OCI-LY3 (cell line): ENCODE results near the gene OTOGL.

ENCODE experiments used
- H2AFZ ChIP-seq: fragments of 200-600, 300-600 bp; shearing (Covaris generic); 2 replicates; pipeline ENCODE4 v1.6.0; 2014; ENCODE audit warnings: antibody characterized with exemption, low read depth, low read length
- H3K27ac ChIP-seq: fragments of 200-600, 300-600 bp; sonication (generic); 2 replicates; pipeline ENCODE4 v1.5.1; 2014; ENCODE audit warnings: mild to moderate bottlenecking, low read length, moderate library complexity, mixed read lengths
- H3K27me3 ChIP-seq: fragments of 200-600, 300-600 bp; sonication (generic); 2 replicates; pipeline ENCODE4 v1.6.1; 2014; ENCODE audit warnings: low read depth, low read length, mixed read lengths
- H3K36me3 ChIP-seq: fragments of 200-600, 300-600 bp; sonication (generic); replicated peaks from 2 replicates; pipeline ENCODE3; 2014; ENCODE audit warnings: low read depth, low read length, mixed read lengths
- H3K4me1 ChIP-seq: fragments of 300-600, 200-600 bp; sonication (generic); 2 replicates; pipeline ENCODE4 v1.6.1; 2014; ENCODE audit warnings: low read length, mixed read lengths
- H3K4me2 ChIP-seq: fragments of 200-600, 300-600 bp; sonication (generic); 2 replicates; pipeline ENCODE4 v1.6.1; 2014; ENCODE audit warnings: low read length, mixed read lengths
- H3K4me3 ChIP-seq: fragments of 300-600, 200-600 bp; sonication (generic); 2 replicates; pipeline ENCODE4 v1.5.1; 2014; ENCODE audit warnings: antibody characterized with exemption, mild to moderate bottlenecking, low read length, moderate library complexity
- H3K79me2 ChIP-seq: fragments of 300-600, 200-600 bp; shearing (Covaris generic); 2 replicates; pipeline ENCODE4 v1.6.1; 2014; ENCODE audit warnings: mild to moderate bottlenecking, low read length, mixed read lengths
- H3K9ac ChIP-seq: fragments of 300-600, 200-600 bp; shearing (Covaris generic); 2 replicates; pipeline ENCODE4 v1.6.0; 2014; ENCODE audit warnings: mild to moderate bottlenecking, low read length, moderate library complexity
- H3K9me3 ChIP-seq: fragments of 200-600, 300-600 bp; shearing (Covaris generic); 2 replicates; pipeline ENCODE4 v1.6.1; 2014; ENCODE audit warnings: low read length, mixed read lengths; ENCODE audit not compliant: insufficient read depth
- H4K20me1 ChIP-seq: fragments of 200-600, 300-600 bp; sonication (generic); 2 replicates; pipeline ENCODE4 v1.6.1; 2016; ENCODE audit warnings: low read length, mixed read lengths; ENCODE audit not compliant: insufficient read depth
- CTCF ChIP-seq: fragments of 200-600, 300-600 bp; sonication (generic); IDR thresholded peaks from 2 replicates; pipeline ENCODE4 v1.5.1; 2014; ENCODE audit warnings: antibody characterized with exemption, low read length, low read depth
- EZH2phosphoT487 ChIP-seq: fragments of 200-600 bp; shearing (Covaris generic); IDR thresholded peaks from 2 replicates; pipeline ENCODE4 v1.6.1; 2018; ENCODE audit warnings: antibody characterized with exemption, mixed run types, low read depth

Gene OTOGL

GRCh38 chr12:80269803-80270552, 170.6 kb downstream of the OTOGL start:
- Histone ChIP-seq H3K4me3 (no peak overlapping the region), H3K36me3 (no peaks in the 10 kb centered on the region), H2AFZ (no peak overlapping the region), H3K4me2 (no peak overlapping the region), H3K9ac (no peak overlapping the region), H3K79me2 (no peaks in the 10 kb centered on the region), H3K4me1 (peaks cover 18% of the 10 kb centered on the region), H4K20me1 (peaks cover 3% of the 10 kb centered on the region; the same call in 1 of the 2 replicates), H3K9me3 (no peaks in the 10 kb centered on the region), H3K27me3 (no peaks in the 10 kb centered on the region; the same call in 1 of the 2 replicates), H3K27ac (no peak overlapping the region)
- TF ChIP-seq CTCF = peak; percentile 80
- TF ChIP-seq EZH2phosphoT487 = no peak

GRCh38 chr12:80271780-80272179, 172.4 kb downstream of the OTOGL start:
- H3K4me1 ChIP-seq = peaks cover 24% of the 10 kb centered on the region
- H3K27ac ChIP-seq = no peak overlapping the region
- H3K4me3 ChIP-seq = no peak overlapping the region
- no peaks in the 10 kb centered on the region for H3K36me3 ChIP-seq
- no peak overlapping the region for H3K9ac ChIP-seq
- no peaks in the 10 kb centered on the region; the same call in 1 of the 2 replicates for H3K27me3 ChIP-seq
- no peaks in the 10 kb centered on the region for H3K79me2 ChIP-seq
- no peak overlapping the region for H3K4me2 ChIP-seq
- TF ChIP-seq EZH2phosphoT487 = no peak
- no peak for TF ChIP-seq CTCF
- H2AFZ ChIP-seq = no peak overlapping the region
- peaks cover 3% of the 10 kb centered on the region; the same call in 1 of the 2 replicates for H4K20me1 ChIP-seq
- H3K9me3 ChIP-seq = no peaks in the 10 kb centered on the region

GRCh38 chr12:80272387-80272915, 173.1 kb downstream of the OTOGL start:
- H4K20me1 ChIP-seq = peaks cover 3% of the 10 kb centered on the region; the same call in 1 of the 2 replicates
- H3K79me2 ChIP-seq = no peaks in the 10 kb centered on the region
- H2AFZ ChIP-seq = no peak overlapping the region
- H3K9ac ChIP-seq = no peak overlapping the region
- H3K4me2 ChIP-seq = no peak overlapping the region
- no peak overlapping the region for H3K4me3 ChIP-seq
- H3K4me1 ChIP-seq = peaks cover 25% of the 10 kb centered on the region
- TF ChIP-seq CTCF = no peak
- no peak for TF ChIP-seq EZH2phosphoT487
- no peaks in the 10 kb centered on the region for H3K36me3 ChIP-seq
- H3K27me3 ChIP-seq = no peaks in the 10 kb centered on the region
- H3K27ac ChIP-seq = no peak overlapping the region
- H3K9me3 ChIP-seq = no peaks in the 10 kb centered on the region

GRCh38 chr12:80273144-80273543, 173.8 kb downstream of the OTOGL start:
- Histone ChIP-seq H3K4me3 (no peak overlapping the region), H3K79me2 (no peaks in the 10 kb centered on the region), H3K4me2 (no peak overlapping the region), H3K36me3 (no peaks in the 10 kb centered on the region), H3K27ac (no peak overlapping the region), H3K4me1 (peaks cover 31% of the 10 kb centered on the region), H3K9ac (no peak overlapping the region), H4K20me1 (peaks cover 3% of the 10 kb centered on the region; the same call in 1 of the 2 replicates), H3K9me3 (no peaks in the 10 kb centered on the region), H2AFZ (no peak overlapping the region), H3K27me3 (no peaks in the 10 kb centered on the region)
- no peak for TF ChIP-seq EZH2phosphoT487
- TF ChIP-seq CTCF = no peak
